Thymus (tissue), 11 donors: ENCODE data around the gene PSMF1. TPM values are rescaled to one million over a fixed set of nuclear protein-coding genes. Genes with fewer than 3 reads are reported as not detected.
"Not testable (repeated sequence)": the region's sequence is repeated elsewhere in the genome, so short reads cannot be mapped to it uniquely, and the experiment has no call there.

Source experiments
- DNase-seq, 9 donors: peaks; one replicate each; pipeline ENCODE4 v3.0.0-alpha.2; 2013; ENCODE audit warnings: low spot score in 9 of 9, low read depth in 6 of 9, missing footprints in 1 of 9
- H3K27ac ChIP-seq, 2 donors: one replicate each; pipeline ENCODE4 v1.5.1; 2013; ENCODE audit warnings: control low read depth in 1 of 2, low read depth in 1 of 2, low read length in 1 of 2, mild to moderate bottlenecking in 1 of 2, moderate library complexity in 1 of 2
- H3K27me3 ChIP-seq, 2 donors: one replicate each; pipeline ENCODE4 v1.5.1; 2013; ENCODE audit warnings: low read length in 1 of 2; ENCODE audit not compliant: control insufficient read depth in 2 of 2, insufficient read depth in 1 of 2
- H3K36me3 ChIP-seq, 2 donors: one replicate each; pipeline ENCODE4 v1.5.1; 2013; ENCODE audit warnings: low read length in 1 of 2, mild to moderate bottlenecking in 1 of 2, moderate library complexity in 1 of 2; ENCODE audit not compliant: control insufficient read depth in 2 of 2, insufficient read depth in 2 of 2
- H3K4me1 ChIP-seq, 2 donors: one replicate each; pipeline ENCODE4 v1.5.1; 2013; ENCODE audit warnings: low read length in 2 of 2; ENCODE audit not compliant: control insufficient read depth in 2 of 2, insufficient read depth in 2 of 2
- H3K4me3 ChIP-seq, 2 donors: one replicate each; pipeline ENCODE4 v1.5.1; 2013; ENCODE audit warnings: low read length in 2 of 2, control low read depth in 1 of 2, mild to moderate bottlenecking in 1 of 2
- H3K9me3 ChIP-seq, 2 donors: one replicate each; pipeline ENCODE4 v1.5.1; 2013; ENCODE audit warnings: low read length in 1 of 2, mild to moderate bottlenecking in 1 of 2; ENCODE audit not compliant: control insufficient read depth in 2 of 2, insufficient read depth in 1 of 2
- WGBS: extraction: QIAGEN DNeasy Blood & Tissue Kit; methylation state at CpG from one replicate; pipeline ENCODE4 v1.1.7; 2013; 5-methylcytosine and 5-hydroxymethylcytosine counted together
- polyA plus RNA-seq: library from polyadenylated mRNA; stranded (reverse); fragments of 200-250 nt; gene quantifications from one replicate; pipeline ENCODE4 v1.2.3, GENCODE V29; 2013
- total RNA-seq: library from RNA; stranded (reverse); fragments of 120-200 nt; gene quantifications from one replicate; pipeline ENCODE4 v1.2.4, GENCODE V29; 2013
- donor health status: healthy.

The PSMF1 gene
- total and polyA plus RNA-seq, 2 donors = 30.0 to 47.3 TPM

DNA sequence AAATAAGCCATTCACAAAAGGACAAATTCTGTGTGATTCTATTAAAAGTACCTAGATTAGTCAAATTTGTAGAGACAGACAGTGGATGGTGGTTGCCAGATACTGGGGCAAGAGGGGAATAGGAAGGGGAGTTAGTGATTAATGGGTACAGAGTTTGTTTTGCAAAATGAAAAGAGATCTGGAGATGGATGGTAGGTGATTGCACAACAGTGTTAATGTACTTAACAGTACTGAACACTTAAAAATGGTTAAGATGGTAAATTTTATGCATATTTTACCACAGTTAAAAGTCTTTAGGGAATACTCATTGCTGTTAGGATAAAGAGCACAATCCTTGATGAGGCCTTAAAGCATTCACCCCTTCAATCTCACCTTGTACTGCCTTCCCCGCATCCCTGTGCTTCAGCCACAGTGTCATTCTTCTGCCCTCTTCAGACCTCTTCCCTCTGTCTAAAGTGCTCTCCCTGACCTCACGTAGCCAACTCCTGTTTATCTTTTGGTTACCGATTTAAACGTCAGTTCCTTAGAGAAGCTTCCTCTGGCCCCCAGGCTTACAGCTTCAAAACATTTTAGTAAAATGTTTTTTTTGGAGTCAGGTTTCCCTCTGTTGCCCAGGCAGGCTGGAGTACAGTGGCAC lies 11.8 kb downstream of the PSMF1 start:
- H3K4me3 ChIP-seq = no peak overlapping the region
- H3K4me1 ChIP-seq = no peaks in the 10 kb centered on the region
- no peak overlapping the region for H3K27ac ChIP-seq
- DNase-seq = no peak
- peaks cover 55 to 72% of the 10 kb centered on the region in 2 donors for H3K36me3 ChIP-seq
- no peaks in the 10 kb centered on the region for H3K27me3 ChIP-seq
- no peaks in the 10 kb centered on the region for H3K9me3 ChIP-seq
- 93% methylated on average over 4 of the region's 4 CpGs for WGBS

DNA sequence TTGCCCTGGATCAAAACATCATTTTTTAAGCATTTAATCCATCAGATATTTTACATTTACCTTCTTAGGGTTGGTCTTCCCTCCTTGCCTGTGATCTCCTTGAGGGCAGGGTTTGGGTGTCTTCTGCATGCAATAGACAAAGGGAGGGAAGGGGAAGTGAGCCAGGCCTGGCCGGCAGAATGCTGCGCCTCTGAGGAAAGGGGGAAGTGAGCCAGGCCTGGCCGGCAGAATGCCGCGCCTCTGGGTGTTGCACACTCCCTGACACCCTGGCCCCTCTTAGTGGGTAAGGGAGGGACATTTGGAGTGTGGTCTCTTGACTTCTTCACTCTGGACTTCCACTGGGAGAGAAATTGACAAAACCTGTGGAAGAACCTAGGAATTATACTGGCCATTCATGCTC lies 12.4 kb downstream of the PSMF1 start:
- no peak overlapping the region for H3K4me3 ChIP-seq
- 84% methylated on average over 5 of the region's 5 CpGs for WGBS
- no peak for DNase-seq

DNA sequence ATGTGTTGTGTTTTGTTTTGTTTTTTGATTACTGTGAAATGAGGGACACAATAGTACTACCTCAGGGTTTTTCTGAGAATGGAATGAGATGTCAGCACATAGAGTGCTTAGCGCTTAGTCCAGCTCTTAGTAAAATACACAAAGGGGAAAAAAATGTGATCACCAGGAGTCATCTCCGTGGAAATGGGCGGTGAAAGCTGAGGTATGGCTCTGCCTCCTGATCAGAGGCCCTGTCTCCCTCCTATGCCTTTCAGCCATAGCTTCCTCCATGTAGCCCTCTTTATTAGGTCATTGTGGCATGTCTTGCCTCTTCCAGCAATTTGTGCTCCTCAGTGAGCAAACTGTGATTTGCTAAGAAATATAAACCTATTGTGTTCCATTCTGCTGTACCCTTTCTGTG lies 13.0 kb downstream of the PSMF1 start:
- no peak overlapping the region for H3K4me3 ChIP-seq
- H3K27me3 ChIP-seq = no peaks in the 10 kb centered on the region
- H3K4me1 ChIP-seq = no peaks in the 10 kb centered on the region
- no peaks in the 10 kb centered on the region for H3K9me3 ChIP-seq
- H3K36me3 ChIP-seq = peaks cover 57 to 71% of the 10 kb centered on the region in 2 donors
- over 99% methylated on average over 3 of the region's 3 CpGs for WGBS
- H3K27ac ChIP-seq = no peak overlapping the region
- no peak for DNase-seq

More for the DNA sequence above, 12.4 kb downstream of the PSMF1 start:
- H3K27ac ChIP-seq = no peak overlapping the region
- H3K4me1 ChIP-seq = no peaks in the 10 kb centered on the region
- H3K9me3 ChIP-seq = no peaks in the 10 kb centered on the region
- peaks cover 54 to 72% of the 10 kb centered on the region in 2 donors for H3K36me3 ChIP-seq
- no peaks in the 10 kb centered on the region for H3K27me3 ChIP-seq

DNA sequence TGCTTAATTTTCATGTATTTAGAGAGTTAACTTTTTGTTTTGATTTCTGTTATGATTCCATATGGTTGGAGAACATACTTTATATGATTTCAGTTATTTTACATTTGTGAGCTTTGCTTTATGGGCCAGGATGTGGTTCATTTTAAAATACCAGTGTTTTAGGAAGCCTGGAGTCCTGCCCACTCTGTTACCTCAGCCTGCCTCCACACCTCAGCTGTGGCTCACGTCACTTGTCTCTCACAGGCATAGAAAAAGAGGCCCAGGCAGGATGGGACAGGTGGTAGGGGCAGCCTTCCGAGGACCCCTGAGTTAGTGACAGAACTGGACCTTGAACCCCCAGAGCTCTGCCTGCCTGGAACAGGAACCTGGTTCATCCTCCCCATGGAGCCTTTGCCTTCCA lies 16.0 kb downstream of the PSMF1 start:
- DNase-seq = no peak
- no peaks in the 10 kb centered on the region for H3K4me1 ChIP-seq
- H3K4me3 ChIP-seq = no peak overlapping the region
- 91% methylated on average over 2 of the region's 2 CpGs for WGBS
- H3K36me3 ChIP-seq = peaks cover 44 to 70% of the 10 kb centered on the region in 2 donors
- no peak overlapping the region for H3K27ac ChIP-seq
- no peaks in the 10 kb centered on the region for H3K9me3 ChIP-seq
- H3K27me3 ChIP-seq = no peaks in the 10 kb centered on the region

GRCh38 chr20:1134836-1135235 lies 16.4 kb downstream of the PSMF1 start:
- Histone ChIP-seq H3K9me3 (no peaks in the 10 kb centered on the region), H3K36me3 (peaks cover 42 to 66% of the 10 kb centered on the region in 2 donors), H3K27me3 (no peaks in the 10 kb centered on the region), H3K27ac (no peak overlapping the region), H3K4me1 (no peaks in the 10 kb centered on the region), H3K4me3 (no peak overlapping the region)
- WGBS = 95% methylated on average over 12 of the region's 12 CpGs
- no peak for DNase-seq

- H3K4me1 ChIP-seq = no peaks in the 10 kb centered on the region
- peaks cover 26 to 52% of the 10 kb centered on the region in 2 donors for H3K36me3 ChIP-seq
Observed at GRCh38 chr20:1137236-1137635, 18.8 kb downstream of the PSMF1 start.

GRCh38 chr20:1144401-1145172 lies 26.2 kb downstream of the PSMF1 start:
- no peak overlapping the region for H3K4me3 ChIP-seq
- 98% methylated on average over 10 of the region's 10 CpGs for whole genome bisulfite sequencing
- H3K9me3 ChIP-seq = no peaks in the 10 kb centered on the region
- no peaks in the 10 kb centered on the region for H3K4me1 ChIP-seq
- no peaks in the 10 kb centered on the region for H3K27me3 ChIP-seq
- peaks cover 22 to 28% of the 10 kb centered on the region in 2 donors for H3K36me3 ChIP-seq
- no peak for DNase-seq
- H3K27ac ChIP-seq = no peak overlapping the region

More at GRCh38 chr20:1137236-1137635, 18.8 kb downstream of the PSMF1 start:
- no peaks in the 10 kb centered on the region for H3K27me3 ChIP-seq
- H3K4me3 ChIP-seq = no peak overlapping the region
- no peak for DNase-seq
- 85% methylated on average over 4 of the region's 4 CpGs for WGBS
- no peak overlapping the region for H3K27ac ChIP-seq
- H3K9me3 ChIP-seq = no peaks in the 10 kb centered on the region

- Histone ChIP-seq H3K27ac (no peak overlapping the region), H3K27me3 (no peaks in the 10 kb centered on the region), H3K9me3 (no peaks in the 10 kb centered on the region), H3K4me3 (no peak overlapping the region), H3K4me1 (no peaks in the 10 kb centered on the region), H3K36me3 (peaks cover 24 to 27% of the 10 kb centered on the region in 2 donors)
- WGBS = 98% methylated on average over 5 of the region's 5 CpGs
- DNase-seq = no peak
Observed at GRCh38 chr20:1146957-1147356, 28.6 kb downstream of the PSMF1 start.

DNA sequence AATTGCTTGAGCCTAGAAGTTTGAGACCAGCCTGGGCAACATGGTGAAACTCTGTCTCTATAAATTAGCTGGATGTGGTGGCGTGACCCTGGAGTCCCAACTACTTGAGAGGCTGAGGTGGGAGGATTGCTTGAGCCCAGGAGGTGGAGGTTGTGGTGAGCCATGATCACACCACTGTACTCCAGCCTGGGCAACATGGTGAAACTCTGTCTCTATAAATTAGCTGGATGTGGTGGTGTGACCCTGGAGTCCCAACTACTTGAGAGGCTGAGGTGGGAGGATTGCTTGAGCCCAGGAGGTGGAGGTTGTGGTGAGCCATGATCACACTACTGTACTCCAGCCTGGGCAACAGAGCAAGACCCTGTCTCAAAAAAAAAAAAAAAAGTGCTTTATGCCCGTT lies 31.4 kb downstream of the PSMF1 start:
- WGBS = 98% methylated on average over 2 of the region's 2 CpGs
- not testable (repeated sequence) for H3K9me3 ChIP-seq, DNase-seq, H3K27ac ChIP-seq, H3K4me1 ChIP-seq, H3K27me3 ChIP-seq, H3K4me3 ChIP-seq
- H3K36me3 ChIP-seq = peaks cover 27 to 41% of the 10 kb centered on the region in 2 donors
